HL-60 (cell line): Measurements from ENCODE around the gene LRRC74B. TPM values are rescaled to one million over a fixed set of nuclear protein-coding genes. Genes with fewer than 3 reads are reported as not detected.

ENCODE experiments used
- microRNA-seq: library from miRNA; unstranded; fragments of <30 nt; microRNA quantifications from one replicate; pipeline ENCODE4, GENCODE V29; 2018

LRRC74B gene

Small RNAs within 50 kb of the gene (microRNA-seq; reads per million reads assigned to microRNA genes)
- not detected for gene MIR649
